Stimulated activated CD4-positive, alpha-beta T cell treated with anti-CD3 and anti-CD28 coated beads, Interleukin-12 subunit alpha, Interleukin-12 subunit beta, amount 100 ng/mL, for 48 hours (primary cell): ENCODE measurements around the gene RHOU.

Source experiments
- DNase-seq, 3 donors: peaks; one replicate each; pipeline ENCODE4 v3.0.0-alpha.2; 2020; ENCODE audit warnings: low read depth in 2 of 3, low spot score in 1 of 3

RHOU gene

DNA sequence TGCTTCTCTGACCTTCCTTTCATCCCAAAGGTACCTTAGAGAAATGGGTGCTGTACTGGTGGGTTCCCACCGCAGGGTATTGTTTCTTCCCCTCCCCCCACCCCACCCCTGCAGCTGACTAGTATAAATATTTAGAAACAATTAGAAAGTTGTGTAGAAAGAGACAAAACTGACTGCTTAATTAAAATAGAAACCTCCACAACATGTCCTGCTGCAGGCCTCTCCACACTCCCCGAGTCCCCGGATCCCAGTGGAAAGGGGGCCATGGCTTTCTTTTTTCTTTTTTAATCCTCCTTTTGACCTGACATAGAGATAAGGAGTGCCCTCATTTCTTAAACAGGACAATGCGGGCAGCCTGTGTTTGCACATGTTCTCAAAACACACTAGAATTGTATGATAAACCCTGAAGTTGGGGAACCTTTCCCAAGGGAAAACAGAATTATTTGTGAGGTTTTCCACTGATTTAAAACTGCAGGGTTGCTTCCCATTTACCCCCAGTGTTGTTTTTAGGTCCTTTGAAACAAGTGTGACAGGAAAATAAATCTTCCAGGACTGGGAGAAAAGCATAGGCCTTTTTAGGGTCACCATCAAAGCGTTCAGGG lies 1.7 kb downstream of the RHOU start:
- no peak for DNase-seq

DNA sequence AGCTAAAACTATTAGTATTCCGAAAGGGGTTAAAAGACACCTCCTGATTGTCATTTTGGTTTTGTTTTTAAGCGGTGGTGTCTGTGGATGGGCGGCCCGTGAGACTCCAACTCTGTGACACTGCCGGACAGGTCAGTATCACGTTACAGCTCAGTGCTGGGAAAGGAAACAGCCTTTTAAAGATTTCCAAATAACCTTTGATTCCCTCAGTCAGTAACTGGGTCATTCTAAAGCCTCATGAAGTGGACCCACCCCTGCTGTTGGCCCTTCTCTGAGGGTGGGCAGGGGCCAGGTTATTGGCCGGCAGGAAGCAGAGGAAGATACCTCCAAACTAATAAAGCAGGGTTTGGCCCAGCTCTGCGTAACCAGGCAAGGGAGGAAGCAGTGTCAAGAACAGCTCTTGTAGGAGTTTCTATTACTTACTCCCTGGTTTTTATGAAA lies 2.3 kb downstream of the RHOU start:
- no peak for DNase-seq

DNA sequence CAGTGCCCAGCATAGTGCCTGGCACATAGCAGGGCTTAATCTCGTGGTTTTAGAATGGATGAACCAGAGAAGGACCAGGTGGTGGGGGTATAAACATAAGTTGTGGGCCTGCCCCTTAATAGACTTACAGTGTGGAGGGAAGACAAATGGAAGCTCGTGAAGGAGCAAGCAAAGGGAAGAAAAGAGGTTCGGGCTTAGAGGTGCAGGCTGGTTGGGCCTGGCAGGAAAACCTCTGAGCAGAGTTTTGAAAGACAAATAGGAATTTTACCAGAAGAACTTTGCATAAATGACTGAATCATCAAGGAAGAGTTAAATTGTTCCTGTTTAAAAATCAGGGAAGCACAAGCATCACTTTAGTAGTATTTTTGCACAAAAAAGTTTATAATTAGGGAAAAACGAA lies 4.5 kb downstream of the RHOU start:
- no peak for DNase-seq

DNA sequence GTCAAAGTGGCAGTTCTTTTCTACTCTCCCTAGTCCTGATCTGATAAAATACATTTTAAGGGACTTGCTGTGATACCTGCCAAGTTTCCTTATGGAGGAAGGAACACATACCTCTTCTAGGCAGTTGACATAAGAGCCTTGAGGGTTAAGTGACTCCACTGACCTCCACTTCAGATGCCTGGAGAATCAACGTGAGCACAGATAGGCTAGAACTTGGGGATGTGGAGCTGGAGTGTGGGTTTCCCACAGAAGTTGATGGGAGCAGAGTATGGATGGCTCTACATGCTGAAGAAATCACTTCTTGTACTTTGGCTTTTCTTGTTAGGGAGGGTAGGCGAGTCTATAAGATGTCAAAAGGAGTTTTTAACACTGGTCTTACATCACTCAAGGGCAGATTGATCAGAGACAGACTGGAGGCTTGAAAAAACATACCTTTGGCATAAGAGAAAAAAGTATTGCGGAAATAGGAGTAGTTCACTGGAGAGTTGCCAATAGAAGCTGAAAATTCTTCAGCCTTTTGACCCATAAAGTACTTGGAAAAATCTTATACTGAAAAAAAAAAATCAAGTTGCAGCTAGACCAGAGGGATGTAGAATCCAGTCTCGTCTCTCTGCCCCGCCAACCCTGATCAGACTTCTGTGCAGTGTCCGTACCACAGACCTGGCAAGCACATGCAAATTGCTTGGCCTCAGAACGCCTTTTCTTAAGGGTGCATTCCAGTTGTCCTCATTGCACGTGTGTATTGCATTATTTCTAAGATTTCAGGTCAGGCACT lies 5.5 kb downstream of the RHOU start:
- DNase-seq: no peak

DNA sequence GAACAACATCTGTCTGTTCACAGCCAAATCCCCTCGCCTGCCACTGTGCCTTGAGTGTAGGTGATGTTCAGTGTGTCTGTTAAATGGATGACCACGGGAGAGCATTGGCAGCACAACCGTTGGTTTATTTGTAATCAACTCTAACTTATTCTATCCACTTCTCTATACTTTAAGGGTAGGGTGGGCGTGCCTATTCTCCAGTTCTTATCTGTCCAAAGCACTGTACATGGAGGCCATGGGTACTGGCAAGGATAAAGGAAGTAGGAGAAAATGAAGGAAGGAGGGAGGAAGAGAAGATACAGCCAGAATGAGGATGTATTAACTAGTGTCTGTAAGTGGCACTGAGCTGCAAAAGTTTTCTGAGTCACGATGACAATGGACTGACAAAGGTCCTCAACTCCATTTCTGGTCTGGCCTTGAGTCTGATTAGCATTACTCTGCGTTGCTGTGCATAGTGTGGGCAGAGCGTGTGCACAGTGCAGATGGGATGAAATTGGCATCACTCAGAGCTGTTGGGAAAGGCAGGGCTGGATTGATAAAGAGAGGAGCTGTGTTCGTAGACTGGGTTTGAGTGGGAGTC lies 7.1 kb downstream of the RHOU start:
- no peak for DNase-seq

DNA sequence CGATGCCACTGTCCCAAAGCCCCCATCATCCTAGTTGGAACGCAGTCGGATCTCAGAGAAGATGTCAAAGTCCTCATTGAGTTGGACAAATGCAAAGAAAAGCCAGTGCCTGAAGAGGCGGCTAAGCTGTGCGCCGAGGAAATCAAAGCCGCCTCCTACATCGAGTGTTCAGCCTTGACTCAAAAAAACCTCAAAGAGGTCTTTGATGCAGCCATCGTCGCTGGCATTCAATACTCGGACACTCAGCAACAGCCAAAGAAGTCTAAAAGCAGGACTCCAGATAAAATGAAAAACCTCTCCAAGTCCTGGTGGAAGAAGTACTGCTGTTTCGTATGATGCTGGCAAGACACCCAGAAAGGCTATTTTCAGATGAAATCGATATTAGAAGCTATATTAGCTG lies 8.1 kb downstream of the RHOU start:
- DNase-seq: no peak

DNA sequence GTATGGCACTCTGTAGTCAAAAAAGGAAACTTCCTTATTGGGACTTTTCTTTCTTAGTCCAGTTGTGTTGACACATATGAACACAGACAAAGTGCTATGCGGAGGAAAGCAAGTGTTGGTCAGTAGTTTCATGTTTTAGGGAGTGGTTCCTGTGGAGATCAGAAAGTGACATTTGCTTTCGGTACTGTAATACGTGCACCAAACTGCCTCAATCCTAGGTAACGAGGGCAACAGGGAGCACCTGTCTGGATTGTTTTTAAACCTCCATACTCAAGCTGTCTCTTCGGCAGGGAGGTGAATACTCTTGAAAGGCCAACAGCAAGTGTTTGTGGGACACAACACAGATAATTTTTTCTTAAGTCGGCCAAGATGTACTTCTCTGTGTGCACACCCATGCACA lies 9.1 kb downstream of the RHOU start:
- no peak for DNase-seq

DNA sequence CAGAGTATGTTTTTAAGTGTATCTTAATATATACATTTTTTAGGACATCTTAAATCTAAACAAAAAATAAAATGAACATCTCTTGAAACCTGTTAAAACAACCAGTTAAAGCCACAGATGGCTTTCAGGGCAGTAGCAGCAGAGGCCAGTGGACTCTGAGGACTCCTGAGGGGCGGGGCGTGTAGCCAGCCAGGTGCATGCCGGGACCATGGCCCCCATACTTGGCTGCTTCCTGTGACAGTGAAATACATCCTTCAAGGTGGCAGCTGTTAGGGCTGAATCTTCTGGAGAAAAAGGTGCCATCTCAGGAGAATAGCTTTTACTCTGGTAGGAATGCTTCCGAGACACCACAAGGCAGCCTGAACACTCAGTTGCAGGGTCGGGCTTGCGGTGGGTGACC lies 9.6 kb downstream of the RHOU start:
- DNase-seq: no peak

DNA sequence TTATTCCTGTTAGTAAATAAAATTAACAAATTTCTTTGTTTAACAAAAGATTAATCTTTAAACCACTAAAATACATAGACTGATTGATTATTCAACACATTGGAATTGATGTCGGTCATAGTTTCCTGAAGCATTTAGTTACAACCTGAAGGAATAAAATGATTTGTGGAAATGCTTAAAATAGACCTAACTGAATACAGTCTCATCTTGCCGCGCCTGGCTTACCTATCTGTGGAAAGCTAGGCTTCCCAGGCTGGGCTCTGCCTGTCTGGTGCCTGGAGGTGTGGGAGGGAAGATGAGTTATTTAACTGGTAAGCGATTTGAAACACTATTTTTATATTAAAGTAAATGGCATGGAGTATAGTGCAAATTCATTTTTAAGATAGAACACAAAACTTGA lies 10.2 kb downstream of the RHOU start:
- no peak for DNase-seq

DNA sequence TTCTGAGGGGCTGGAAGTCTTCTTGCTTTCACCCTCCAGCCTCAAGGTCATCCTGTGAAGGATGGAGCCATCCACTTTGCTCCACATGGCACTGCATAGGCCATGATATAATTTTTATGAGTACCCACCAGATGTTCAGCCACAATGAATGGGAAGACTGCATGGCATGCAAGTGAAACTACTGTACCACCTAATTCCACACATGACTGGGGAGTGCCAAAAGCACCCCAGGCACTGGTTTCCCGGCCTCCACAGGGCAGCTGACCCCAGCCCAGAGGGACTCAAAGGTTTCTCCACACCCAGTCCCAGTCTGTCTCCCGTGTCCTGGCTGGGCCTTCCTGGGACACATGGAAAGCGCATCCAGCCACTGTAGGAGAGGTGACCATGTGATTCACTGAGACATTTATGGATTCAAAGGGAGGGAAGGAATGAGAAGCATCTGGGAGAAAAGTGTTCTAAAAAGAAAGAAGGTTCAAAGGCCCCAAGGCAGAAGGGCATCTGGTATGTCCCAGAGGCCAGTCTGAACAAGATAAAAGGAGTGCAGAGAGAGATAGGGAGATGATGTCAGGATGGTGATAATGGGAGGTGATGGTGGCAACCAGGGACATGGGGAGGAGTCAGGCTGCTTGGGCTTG lies 12.1 kb downstream of the RHOU start:
- DNase-seq: no peak

DNA sequence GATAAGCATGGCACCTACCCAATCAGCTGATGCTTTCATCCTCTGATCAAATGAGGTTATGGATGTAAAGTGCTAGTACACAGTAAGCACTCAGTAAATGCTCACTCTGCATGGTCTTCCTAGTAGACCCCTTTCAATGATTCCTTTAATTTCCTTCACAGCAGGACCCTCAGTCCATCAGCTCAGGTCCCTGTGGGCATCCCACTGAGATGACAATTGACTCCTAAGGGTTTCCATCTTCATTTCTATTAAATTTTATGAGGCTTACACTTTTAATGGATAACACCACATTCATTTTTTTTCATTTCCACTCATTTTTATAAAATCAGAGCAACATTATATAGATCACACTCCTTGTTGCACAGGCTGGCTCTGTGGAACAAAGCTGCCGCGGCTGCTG lies 12.8 kb downstream of the RHOU start:
- DNase-seq: no peak

DNA sequence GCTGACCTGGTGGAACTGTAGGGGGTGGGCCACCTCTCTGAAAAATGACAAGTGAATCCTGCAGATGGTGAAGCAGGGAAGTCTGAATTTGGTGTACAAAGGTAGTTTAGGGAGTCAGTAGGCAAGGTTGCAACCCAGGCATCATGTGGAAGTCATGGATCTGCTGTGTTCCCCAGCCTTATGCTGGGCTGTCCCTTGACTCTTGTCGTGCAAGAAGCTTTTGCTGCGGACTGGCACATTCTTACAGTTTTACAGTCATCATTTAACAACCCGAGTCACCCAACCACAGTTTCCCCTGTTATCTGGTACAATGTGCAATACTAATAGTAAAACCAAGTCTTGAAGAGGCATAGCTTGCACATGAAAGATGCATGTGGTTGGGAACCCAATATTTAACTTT lies 13.2 kb downstream of the RHOU start:
- no peak for DNase-seq

DNA sequence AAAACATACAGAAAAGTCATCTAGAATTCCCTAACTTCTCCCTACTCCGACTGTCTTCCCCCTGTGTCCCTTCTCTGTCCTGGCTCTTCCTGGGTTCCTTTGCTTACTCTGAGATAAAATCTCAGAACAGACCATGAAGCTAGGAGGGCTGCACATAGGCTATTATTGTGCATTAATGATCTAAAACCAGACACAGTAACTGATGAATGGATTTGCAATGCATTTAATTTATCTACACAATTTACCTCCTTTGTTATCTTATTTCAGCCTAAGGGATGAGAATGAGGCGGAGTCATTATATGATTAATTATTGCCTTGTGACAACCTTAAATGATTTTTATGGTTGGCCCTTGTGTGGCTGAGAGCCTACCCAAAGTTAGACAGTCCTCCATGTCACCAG lies 14.5 kb downstream of the RHOU start:
- no peak for DNase-seq

DNA sequence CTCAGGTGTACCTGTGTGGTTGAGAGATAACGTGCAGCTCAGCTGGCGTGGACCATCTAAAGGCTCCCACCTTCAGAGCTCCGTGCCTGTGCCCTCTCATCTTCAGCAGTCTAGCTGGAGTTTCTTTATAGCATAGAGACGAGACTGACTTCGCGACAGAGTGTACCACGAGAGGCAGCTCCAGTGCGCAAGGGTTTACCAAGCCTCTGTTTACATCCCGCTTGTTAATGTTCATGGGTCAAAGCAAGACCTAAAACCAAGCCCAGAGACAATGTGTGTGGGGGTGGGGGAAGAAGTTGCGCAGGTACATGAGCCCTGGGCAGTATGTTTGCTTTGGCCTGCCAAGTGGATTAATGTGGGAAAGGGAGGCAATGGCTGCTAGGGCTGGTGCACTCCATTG lies 15.6 kb downstream of the RHOU start:
- no peak for DNase-seq

DNA sequence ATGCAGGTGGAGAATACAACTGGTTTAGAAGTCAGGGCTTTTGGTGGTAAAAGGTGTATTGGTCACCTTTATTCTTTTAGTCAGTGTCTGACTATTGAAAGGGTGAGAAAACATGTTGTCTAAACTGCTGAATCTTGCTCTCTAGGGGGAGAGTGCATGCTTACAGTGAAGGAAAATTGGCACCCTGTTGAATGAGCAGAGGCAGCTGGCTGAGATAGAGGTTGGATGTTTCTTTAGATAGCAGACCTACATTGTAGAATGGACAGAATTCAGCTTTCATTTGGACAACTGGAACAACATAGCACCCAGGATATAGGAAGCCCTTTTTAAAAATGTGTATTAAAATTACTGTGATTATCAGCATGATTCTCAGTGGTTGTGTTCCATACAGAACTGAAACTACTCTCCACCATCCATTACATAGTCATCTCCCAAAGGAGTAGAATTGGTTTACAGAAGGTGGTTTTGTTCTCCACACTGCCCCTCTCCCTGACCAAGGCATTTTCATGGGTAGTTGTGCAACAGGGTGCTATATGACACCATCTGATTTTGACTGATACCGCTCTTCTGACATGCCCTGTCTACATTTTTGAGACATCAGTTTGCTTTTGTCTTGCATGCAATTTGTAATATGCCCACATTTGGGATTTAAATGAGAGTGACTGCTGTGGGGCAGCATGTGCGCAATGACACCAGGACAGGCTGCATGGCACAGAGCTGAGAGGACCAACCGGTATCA lies 16.2 kb downstream of the RHOU start:
- DNase-seq: no peak

DNA sequence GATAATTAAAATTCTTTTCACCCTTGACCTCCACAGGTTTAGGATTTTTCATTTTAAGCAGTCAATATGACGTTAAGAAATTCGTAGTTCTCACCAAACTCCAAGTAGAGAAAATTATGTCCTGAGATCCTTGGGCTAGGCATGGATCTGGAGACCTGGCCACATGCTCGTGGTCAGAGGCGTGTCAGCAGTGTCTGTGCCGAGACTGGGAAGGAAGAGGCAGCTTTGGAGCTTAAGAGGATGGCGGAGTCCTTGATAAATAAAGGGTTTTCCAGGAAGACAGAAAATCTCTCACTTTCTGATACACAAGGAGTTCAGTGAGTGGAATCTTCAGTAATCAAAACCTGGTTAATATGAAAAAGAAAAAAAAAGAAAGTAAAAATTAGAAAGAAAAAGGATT lies 17.0 kb downstream of the RHOU start:
- DNase-seq: no peak

DNA sequence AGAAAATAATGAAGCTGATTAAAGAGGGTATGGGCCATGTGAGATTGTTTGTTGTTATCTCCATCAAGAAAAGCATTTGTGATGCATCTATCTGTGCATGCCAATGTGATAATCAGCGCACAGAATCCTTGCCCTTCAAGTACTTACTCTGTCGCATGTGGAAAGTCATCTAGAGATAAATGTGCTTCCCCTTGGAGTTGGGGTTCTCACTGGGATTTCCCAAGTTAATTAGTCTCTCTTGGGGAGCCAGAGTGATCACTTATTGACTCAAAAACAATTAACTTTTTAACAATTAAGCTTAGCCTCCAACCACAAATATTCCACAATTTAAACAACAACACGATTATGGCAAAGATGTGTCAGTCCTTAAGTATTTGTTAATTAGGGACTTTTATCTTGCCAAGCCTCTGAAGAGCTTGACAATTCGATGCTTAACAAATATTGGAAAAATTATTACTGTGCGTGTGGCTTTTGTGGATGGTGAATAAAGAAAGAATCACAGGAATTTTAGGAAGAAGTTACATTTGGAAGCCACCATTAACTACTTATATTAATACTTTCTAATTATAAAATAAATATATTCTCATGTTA lies 17.5 kb downstream of the RHOU start:
- DNase-seq: no peak

DNA sequence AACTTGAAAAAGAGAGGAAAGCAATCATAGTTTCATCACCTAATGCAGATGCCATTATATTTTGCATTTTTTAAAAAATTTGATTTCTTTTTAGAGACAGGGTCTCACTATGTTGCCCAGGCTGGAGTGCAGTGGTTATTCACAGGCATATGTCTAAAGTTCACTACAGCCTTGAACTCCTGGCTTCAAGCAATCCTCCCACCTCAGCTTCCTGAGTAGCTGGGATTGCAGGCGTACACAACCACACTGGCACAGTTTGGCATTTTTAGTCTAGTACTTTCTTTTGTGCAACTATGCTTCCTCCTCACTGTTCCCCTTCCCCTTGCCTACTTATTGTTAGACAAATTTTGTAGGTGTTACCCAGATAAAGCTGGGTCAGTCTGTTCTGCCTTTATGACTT lies 18.0 kb downstream of the RHOU start:
- no peak for DNase-seq

DNA sequence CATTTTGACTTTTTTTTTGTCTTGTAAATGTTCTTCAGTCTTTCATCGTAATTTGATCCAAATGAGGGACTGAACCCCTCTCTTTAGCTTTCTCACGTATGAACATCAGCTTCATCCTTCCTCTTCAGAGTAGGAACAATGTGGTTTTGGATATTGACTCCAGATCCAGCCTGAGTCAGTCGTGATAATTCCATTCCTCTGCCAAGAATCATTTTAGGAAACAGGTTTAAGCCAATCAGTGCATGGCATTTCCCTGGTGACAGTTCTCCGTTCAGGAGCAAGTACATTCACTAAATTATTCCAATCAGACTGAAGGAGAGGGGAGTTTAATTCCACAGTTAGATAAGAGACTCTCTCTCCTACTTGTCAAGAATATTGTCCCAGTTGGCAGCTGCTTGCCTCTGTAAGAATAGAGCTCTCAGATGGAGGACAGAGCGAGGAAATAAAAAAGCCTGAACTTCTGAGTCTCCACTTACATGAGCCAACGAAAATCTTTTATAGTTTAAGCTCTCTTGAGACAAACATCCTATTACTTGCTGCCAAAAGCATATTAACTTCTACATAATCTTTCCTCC lies 18.6 kb downstream of the RHOU start:
- no peak for DNase-seq

DNA sequence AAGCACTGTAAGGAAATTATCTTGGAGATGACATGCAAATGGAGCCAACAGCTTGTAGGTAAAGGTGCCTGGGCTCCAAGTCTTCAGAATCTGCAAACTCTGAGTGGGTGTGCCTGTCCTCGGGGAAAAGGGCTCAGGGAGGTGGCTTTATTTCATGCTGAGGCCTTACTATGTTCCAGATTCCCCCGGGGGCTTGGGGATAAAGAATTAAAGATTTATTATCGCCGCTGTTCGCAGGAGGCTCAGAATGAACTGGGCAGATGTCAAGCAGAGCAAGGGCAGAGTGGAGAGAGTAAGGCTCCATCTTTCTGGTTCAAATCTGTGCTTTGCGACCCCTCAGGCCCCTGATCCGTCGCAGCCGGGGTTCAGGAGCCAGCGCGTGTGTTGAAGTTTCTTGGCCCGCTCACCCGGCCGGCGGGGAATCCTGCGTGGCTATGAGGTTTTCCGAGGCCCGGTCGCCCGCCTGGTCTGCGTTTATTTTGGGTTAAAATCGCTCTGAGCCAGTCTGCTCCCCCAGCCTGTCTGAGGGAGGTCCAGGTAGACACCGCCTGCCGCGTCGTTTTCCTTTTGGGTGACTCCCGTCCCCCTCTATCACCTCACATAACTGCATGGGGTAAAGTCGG lies 19.5 kb downstream of the RHOU start:
- no peak for DNase-seq
